HepG2 (cell line): ENCODE measurements around the gene DBX2. TPM values are rescaled to one million over a fixed set of nuclear protein-coding genes. Genes with fewer than 3 reads are reported as not detected.

Experiments
- ATAC-seq: fragments of 200-7000 bp; cut with Tn5 transposase; 3 replicates; pipeline ENCODE4 v1.9.1; 2020; ENCODE audit warnings: mild to moderate bottlenecking, moderate library complexity
- BruUV-seq: library from RNA; stranded (reverse); fragments of 400-500 nt; replicated peaks from 2 replicates; lab custom pipeline; 2021; lab: Mats Ljungman, UMichigan
- CTCF ChIA-PET: fragments of 300-600 bp; formaldehyde crosslinking; extraction: SDS; loops from one replicate; lab custom pipeline; 2021; ENCODE audit warnings: low total read pairs, inconsistent platforms, low intra/inter-chr PET ratio; lab: Yijun Ruan, JAX
- POLR2A ChIA-PET: fragments of 350-600 bp; sonication (Branson Sonifier 250); formaldehyde crosslinking; loops from one replicate; lab custom pipeline; 2020; ENCODE audit warnings: antibody characterized with exemption, inconsistent platforms; lab: Yijun Ruan, JAX
- DNase-seq: peaks from one replicate; pipeline ENCODE4 v3.0.0-alpha.2; 2015; ENCODE audit warnings: low spot score
- FAIRE-seq: peaks from 3 replicates; lab custom pipeline; 2011; peaks lifted over from hg19 to GRCh38; lab: Jason Lieb, UNC
- H2AFZ ChIP-seq: one replicate; pipeline ENCODE4 v1.6.1; 2011; ENCODE audit warnings: low read length, inconsistent platforms
- H3K27ac ChIP-seq: fragments of 300-600 bp; 3 replicates; pipeline ENCODE4 v1.8.0; 2011; ENCODE audit warnings: mixed run types, mild to moderate bottlenecking, mixed read lengths, low read length, inconsistent platforms; ENCODE audit not compliant: insufficient read depth; ENCODE audit errors: extremely low read length
- H3K27me3 ChIP-seq, 2 experiments: fragments of 200-600 bp in 1 of 2; 2 replicates in 1 of 2; 3 replicates in 1 of 2; pipeline versions ENCODE4 v1.6.0 to v1.8.0; 2011; ENCODE audit warnings: low read length in 2 of 2, mild to moderate bottlenecking in 2 of 2, moderate library complexity in 2 of 2, inconsistent platforms in 1 of 2; ENCODE audit not compliant: insufficient read depth in 2 of 2, control insufficient read depth in 1 of 2
- H3K36me3 ChIP-seq, 2 experiments: fragments of 200-600 bp in 1 of 2; replicated peaks in 1 of 2; 2 replicates in 1 of 2; 3 replicates in 1 of 2; pipeline versions ENCODE4 v1.5.1 to v1.8.0; 2011; ENCODE audit warnings: low read length in 2 of 2, inconsistent platforms in 1 of 2; ENCODE audit not compliant: insufficient read depth in 2 of 2, control insufficient read depth in 1 of 2
- H3K4me1 ChIP-seq: 2 replicates; pipeline ENCODE4 v1.5.1; 2012; ENCODE audit warnings: low read length, inconsistent platforms; ENCODE audit not compliant: insufficient read depth
- H3K4me2 ChIP-seq: 2 replicates; pipeline ENCODE4 v1.6.0; 2011; ENCODE audit warnings: low read depth, low read length, inconsistent platforms
- H3K4me3 ChIP-seq, 3 experiments: fragments of 200-600 bp in 1 of 3; sonication (generic), shearing (Covaris generic) in 1 of 3; replicated peaks in 1 of 3; 2 replicates each; pipeline ENCODE4 v1.5.1; 2011 to 2016; ENCODE audit warnings: low read length in 3 of 3, inconsistent platforms in 2 of 3, low read depth in 2 of 3, mild to moderate bottlenecking in 2 of 3, control low read depth in 1 of 3, mixed read lengths in 1 of 3; ENCODE audit not compliant: insufficient read depth in 1 of 3
- H3K79me2 ChIP-seq: one replicate; pipeline ENCODE4 v1.6.1; 2011; ENCODE audit warnings: low read length, inconsistent platforms; ENCODE audit not compliant: insufficient read depth
- H3K9ac ChIP-seq: 2 replicates; pipeline ENCODE4 v1.6.0; 2011; ENCODE audit warnings: mild to moderate bottlenecking, low read depth, low read length, inconsistent platforms; ENCODE audit not compliant: insufficient read depth
- H3K9me3 ChIP-seq: 2 replicates; pipeline ENCODE4 v1.5.1; 2012; ENCODE audit warnings: mild to moderate bottlenecking, low read length
- H4K20me1 ChIP-seq: 2 replicates; pipeline ENCODE4 v1.6.0; 2011; ENCODE audit warnings: inconsistent platforms, mild to moderate bottlenecking, low read length, moderate library complexity; ENCODE audit not compliant: insufficient read depth
- ATF7 ChIP-seq, 2 experiments: fragments of 450-650 bp in 1 of 2; sonication (generic) in 1 of 2; formaldehyde crosslinking in 1 of 2; IDR thresholded peaks; 2 replicates each; pipeline versions ENCODE4 v1.4.0 to v1.6.1; 2016 to 2020; ENCODE audit warnings: antibody characterized with exemption in 1 of 2, mild to moderate bottlenecking in 1 of 2, missing genetic modification reagents in 1 of 2
- CBX5 ChIP-seq: sonication (generic); formaldehyde crosslinking; IDR thresholded peaks from 2 replicates; pipeline ENCODE4 v1.4.0; 2020; ENCODE audit warnings: missing genetic modification reagents, borderline replicate concordance
- CREB1 ChIP-seq, 2 experiments: fragments of 450-650 bp in 1 of 2; IDR thresholded peaks; 2 replicates each; pipeline ENCODE4 v1.6.1; 2016 to 2017; ENCODE audit warnings: control low read depth in 1 of 2, mild to moderate bottlenecking in 1 of 2, missing compliant biosample characterization in 1 of 2, missing genetic modification characterization in 1 of 2
- EZH2 ChIP-seq: conservative IDR thresholded peaks from 2 replicates; pipeline ENCODE4 v1.6.1; 2012; ENCODE audit warnings: mild to moderate bottlenecking, low read depth, low read length, moderate library complexity
- FOXK1 ChIP-seq: sonication (generic); formaldehyde crosslinking; IDR thresholded peaks from 2 replicates; pipeline ENCODE4 v1.4.0; 2020; ENCODE audit warnings: low read depth, missing genetic modification reagents, borderline replicate concordance
- FOXP4 ChIP-seq: sonication (generic); formaldehyde crosslinking; IDR thresholded peaks from 2 replicates; pipeline ENCODE4 v1.4.0; 2020; ENCODE audit warnings: missing genetic modification reagents
- MAFK ChIP-seq, 2 experiments: IDR thresholded peaks in 1 of 2; conservative IDR thresholded peaks in 1 of 2; 2 replicates each; pipeline ENCODE4 v1.6.1; 2011; ENCODE audit warnings: improper control_type of control experiment in 2 of 2, low read length in 2 of 2
- SMARCC2 ChIP-seq: fragments of 450-650 bp; IDR thresholded peaks from 2 replicates; pipeline ENCODE4 v1.6.1; 2017; ENCODE audit warnings: antibody characterized with exemption, mild to moderate bottlenecking
- WGBS: methylation state at CpG from one replicate; pipeline ENCODE4 v1.1.6; 2017; ENCODE audit warnings: low lambda C conversion rate; 5-methylcytosine and 5-hydroxymethylcytosine counted together
- in situ Hi-C: cut with HindIII; loops from 2 replicates; pipeline ENCODE4 v1.10.0; 2017; ENCODE audit warnings: low pct_unique_long_range_greater_than_20kb; ENCODE audit not compliant: extremely low pct_ligation_motif_present
- intact Hi-C: fragments of 100-400 bp; cut with micrococcal nuclease; formaldehyde crosslinking; loops from one replicate; pipeline ENCODE4 v1.10.0; 2022; ENCODE audit not compliant: unreplicated experiment
- polyA plus RNA-seq, 8 experiments: library from polyadenylated mRNA; depleted of rRNA in 3 of 8; stranded (reverse) in 7 of 8; unstranded in 1 of 8; fragments of >200 nt; fragmentation: Illumina TruSeq in 4 of 8; extraction: Trizol in 4 of 8; gene quantifications; 2 replicates each; pipeline versions ENCODE4 v1.2.1 to v1.2.3, GENCODE V29; 2011 to 2016; ENCODE audit warnings: low read depth in 4 of 8, missing spikeins in 1 of 8, mixed read lengths in 1 of 8; ENCODE audit not compliant: insufficient read depth in 1 of 8
- total RNA-seq, 5 experiments: library from RNA; depleted of rRNA; stranded (reverse); fragments of >200 nt; fragmentation: Illumina TruSeq; extraction: Trizol; gene quantifications; 2 replicates each; pipeline ENCODE4 v1.2.3, GENCODE V29; 2016; ENCODE audit warnings: low read depth in 1 of 5
- TF ChIP-seq, protein P1 (sequence below): IDR thresholded peaks from 2 replicates; pipeline ENCODE4 v1.6.1; 2016; ENCODE audit warnings: low read depth, missing genetic modification reagents, missing compliant biosample characterization

Gene DBX2
- total and polyA plus RNA-seq, 2 of the 13 experiments (the other 11 are each of a cell fraction or from before 2014, with no cell fraction given) = not detected

DNA sequence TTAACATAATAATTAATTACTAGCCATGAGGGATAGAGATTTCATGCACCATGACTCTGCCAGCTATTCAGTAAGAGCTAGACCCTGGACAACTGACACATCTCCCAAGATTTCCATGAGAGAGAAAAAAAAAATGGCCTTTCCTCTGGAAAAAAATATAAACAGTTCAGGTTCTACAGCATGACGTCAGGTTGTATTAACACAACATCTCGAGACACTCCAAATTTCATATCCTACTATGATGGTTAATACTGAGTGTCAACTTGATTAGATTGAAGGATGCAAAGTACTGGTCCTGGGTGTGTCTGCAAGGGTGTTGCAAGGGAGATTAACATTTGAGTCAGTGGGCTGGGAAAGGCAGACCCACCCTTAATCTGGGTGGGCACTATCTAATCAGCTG, 11.1 kb downstream of the DBX2 start:
- Histone ChIP-seq H3K9ac (no peak overlapping the region), H2AFZ (no peak overlapping the region), H3K27me3 (peaks cover 2 to 9% of the 10 kb centered on the region in 2 experiments; a peak in 2 of 5 replicates), H4K20me1 (no peaks in the 10 kb centered on the region), H3K36me3 (no peaks in the 10 kb centered on the region), H3K4me1 (no peaks in the 10 kb centered on the region), H3K27ac (no peak overlapping the region)
- in situ Hi-C loops = no loop called here
- 6% methylated on average over 2 of the region's 2 CpGs for WGBS
- POLR2A ChIA-PET = no interaction called here
- DNase-seq = no peak
- no peak for FAIRE-seq
- TF ChIP-seq CREB1 (IDR thresholded peaks at IDR 0.05) = peak; percentile 58
- no peak for TF ChIP-seq CREB1 (CRISPR knock-in tag; IDR thresholded peaks at IDR 0.05)
- peak; percentile 67 for TF ChIP-seq ATF7 (IDR thresholded peaks at IDR 0.05)
- TF ChIP-seq ATF7 (CRISPR knock-in tag; IDR thresholded peaks at IDR 0.05) = no peak
- TF ChIP-seq FOXP4 (CRISPR knock-in tag) = no peak
- TF ChIP-seq, all 625 proteins: peak for 2
- Histone ChIP-seq H3K79me2 (no peaks in the 10 kb centered on the region), H3K9me3 (no peaks in the 10 kb centered on the region), H3K4me2 (no peak overlapping the region), H3K4me3 (no peak overlapping the region)
- CTCF ChIA-PET = no interaction called here
- no peak for ATAC-seq
- intact Hi-C loops = no loop called here
- BruUV-seq = no TSS peak

GRCh38 chr12:45034861-45035265, 16.0 kb downstream of the DBX2 start:
- in situ Hi-C loops (no loop called here), intact Hi-C loops (no loop called here)
- Histone ChIP-seq H3K4me3 (no peak overlapping the region), H3K27ac (no peak overlapping the region), H2AFZ (no peak overlapping the region), H3K79me2 (no peaks in the 10 kb centered on the region), H3K27me3 (peaks cover 0 to 12% of the 10 kb centered on the region in 2 experiments; a peak in 2 of 5 replicates), H3K4me2 (no peak overlapping the region), H3K4me1 (no peaks in the 10 kb centered on the region), H3K9me3 (no peaks in the 10 kb centered on the region), H3K9ac (no peak overlapping the region), H4K20me1 (no peaks in the 10 kb centered on the region), H3K36me3 (no peaks in the 10 kb centered on the region)
- ChIA-PET CTCF (no interaction called here), POLR2A (no interaction called here)
- no peak for FAIRE-seq
- ATAC-seq = no peak
- no peak for DNase-seq
- 2% methylated on average over 11 of the region's 11 CpGs for WGBS
- BruUV-seq = no TSS peak
- TF ChIP-seq, protein P1, sequence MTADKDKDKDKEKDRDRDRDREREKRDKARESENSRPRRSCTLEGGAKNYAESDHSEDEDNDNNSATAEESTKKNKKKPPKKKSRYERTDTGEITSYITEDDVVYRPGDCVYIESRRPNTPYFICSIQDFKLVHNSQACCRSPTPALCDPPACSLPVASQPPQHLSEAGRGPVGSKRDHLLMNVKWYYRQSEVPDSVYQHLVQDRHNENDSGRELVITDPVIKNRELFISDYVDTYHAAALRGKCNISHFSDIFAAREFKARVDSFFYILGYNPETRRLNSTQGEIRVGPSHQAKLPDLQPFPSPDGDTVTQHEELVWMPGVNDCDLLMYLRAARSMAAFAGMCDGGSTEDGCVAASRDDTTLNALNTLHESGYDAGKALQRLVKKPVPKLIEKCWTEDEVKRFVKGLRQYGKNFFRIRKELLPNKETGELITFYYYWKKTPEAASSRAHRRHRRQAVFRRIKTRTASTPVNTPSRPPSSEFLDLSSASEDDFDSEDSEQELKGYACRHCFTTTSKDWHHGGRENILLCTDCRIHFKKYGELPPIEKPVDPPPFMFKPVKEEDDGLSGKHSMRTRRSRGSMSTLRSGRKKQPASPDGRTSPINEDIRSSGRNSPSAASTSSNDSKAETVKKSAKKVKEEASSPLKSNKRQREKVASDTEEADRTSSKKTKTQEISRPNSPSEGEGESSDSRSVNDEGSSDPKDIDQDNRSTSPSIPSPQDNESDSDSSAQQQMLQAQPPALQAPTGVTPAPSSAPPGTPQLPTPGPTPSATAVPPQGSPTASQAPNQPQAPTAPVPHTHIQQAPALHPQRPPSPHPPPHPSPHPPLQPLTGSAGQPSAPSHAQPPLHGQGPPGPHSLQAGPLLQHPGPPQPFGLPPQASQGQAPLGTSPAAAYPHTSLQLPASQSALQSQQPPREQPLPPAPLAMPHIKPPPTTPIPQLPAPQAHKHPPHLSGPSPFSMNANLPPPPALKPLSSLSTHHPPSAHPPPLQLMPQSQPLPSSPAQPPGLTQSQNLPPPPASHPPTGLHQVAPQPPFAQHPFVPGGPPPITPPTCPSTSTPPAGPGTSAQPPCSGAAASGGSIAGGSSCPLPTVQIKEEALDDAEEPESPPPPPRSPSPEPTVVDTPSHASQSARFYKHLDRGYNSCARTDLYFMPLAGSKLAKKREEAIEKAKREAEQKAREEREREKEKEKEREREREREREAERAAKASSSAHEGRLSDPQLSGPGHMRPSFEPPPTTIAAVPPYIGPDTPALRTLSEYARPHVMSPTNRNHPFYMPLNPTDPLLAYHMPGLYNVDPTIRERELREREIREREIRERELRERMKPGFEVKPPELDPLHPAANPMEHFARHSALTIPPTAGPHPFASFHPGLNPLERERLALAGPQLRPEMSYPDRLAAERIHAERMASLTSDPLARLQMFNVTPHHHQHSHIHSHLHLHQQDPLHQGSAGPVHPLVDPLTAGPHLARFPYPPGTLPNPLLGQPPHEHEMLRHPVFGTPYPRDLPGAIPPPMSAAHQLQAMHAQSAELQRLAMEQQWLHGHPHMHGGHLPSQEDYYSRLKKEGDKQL (CRISPR knock-in tag) = no peak
- TF ChIP-seq SMARCC2 = no peak
- TF ChIP-seq MAFK (conservative IDR thresholded peaks at IDR 0.05 in 1 of 2, IDR thresholded peaks at IDR 0.05 in 1 of 2; ENCODE audit: low read length in 2 of 2) = 0 out of 4 replicates have a peak, but pooled peaks of 1 of the 2 experiments have one; percentile 20
- TF ChIP-seq FOXK1 (CRISPR knock-in tag) = no peak
- TF ChIP-seq EZH2 = no peak
- TF ChIP-seq CBX5 (CRISPR knock-in tag) = no peak
